Skin of body (tissue), 2 donors: ENCODE measurements around the gene NUP50. TPM values are rescaled to one million over a fixed set of nuclear protein-coding genes. Genes with fewer than 3 reads are reported as not detected.

Experiments used
- DNase-seq: peaks from one replicate; lab custom pipeline; 2025; lab: John Stamatoyannopoulos, UW
- total RNA-seq: library from RNA; depleted of rRNA; stranded (reverse); fragments of >200 nt; gene quantifications from one replicate; pipeline ENCODE4 v1.2.3, GENCODE V29; 2014

NUP50 gene, protein sequence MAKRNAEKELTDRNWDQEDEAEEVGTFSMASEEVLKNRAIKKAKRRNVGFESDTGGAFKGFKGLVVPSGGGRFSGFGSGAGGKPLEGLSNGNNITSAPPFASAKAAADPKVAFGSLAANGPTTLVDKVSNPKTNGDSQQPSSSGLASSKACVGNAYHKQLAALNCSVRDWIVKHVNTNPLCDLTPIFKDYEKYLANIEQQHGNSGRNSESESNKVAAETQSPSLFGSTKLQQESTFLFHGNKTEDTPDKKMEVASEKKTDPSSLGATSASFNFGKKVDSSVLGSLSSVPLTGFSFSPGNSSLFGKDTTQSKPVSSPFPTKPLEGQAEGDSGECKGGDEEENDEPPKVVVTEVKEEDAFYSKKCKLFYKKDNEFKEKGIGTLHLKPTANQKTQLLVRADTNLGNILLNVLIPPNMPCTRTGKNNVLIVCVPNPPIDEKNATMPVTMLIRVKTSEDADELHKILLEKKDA
- total RNA-seq, result 45.0 TPM

DNA sequence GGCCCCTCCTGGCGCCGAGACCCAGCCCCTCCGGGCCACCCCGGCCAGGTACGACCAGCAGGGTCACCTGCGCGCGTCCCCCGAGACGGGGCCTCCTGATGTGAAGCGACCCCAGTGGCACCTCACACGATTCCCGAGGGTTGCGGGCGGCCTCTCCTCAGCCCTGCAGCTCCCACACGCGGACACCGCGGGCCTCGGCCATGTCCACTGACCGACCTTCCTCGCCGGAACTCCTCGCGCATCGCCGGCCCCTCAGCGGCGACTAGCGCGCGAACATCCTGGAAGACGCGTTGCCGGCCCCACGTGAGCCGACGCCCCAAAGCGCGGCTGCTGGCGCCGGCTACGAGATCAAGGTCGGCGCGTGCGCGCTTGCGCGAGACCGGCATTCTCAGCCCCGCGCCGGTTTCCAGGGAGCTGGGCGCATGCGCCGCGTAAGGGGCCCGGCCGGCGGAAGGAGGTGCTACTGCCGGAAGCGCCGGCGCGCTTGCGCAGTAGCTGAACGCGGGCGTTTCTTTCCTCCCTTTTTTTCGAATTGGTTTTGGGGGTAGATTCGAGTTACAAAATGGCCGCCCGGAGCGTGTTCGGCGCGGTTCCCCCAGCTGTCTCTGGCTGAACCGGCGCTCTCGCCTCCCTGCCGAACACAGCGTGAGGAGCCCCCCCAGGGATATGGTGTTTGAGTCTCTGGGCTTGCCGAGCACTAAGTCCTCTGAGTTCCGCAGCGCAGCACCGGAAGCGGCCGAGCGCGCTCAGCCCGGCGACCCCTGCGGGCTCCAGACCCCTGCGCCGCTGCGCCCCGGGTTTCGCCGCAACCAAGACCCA lies at the start of gene NUP50:
Gene NUP50 (plus strand): TSS at position 475 of the 819 bp plus-strand sequence. CDS start 4,253 bp downstream, outside the sequence.
- peak; percentile 96 for DNase-seq

DNA sequence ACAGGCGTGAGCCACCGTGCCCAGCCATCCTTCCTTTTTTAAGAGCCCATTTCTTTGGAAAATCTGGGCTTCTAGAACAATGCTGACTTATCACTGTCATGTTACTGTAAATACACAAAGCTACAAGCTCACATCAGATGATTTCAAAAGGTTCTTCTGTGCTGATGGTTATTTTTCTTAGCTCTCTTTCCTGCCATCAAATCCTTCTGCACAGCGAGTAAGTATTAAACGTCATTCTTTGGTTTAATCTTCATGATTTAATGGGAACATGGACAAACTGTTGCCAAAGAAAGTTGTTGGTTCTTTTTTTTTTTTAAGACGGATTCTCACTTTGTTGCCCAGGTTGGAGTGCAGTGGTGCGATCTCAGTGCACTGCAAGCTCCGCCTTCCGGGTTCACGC lies 43.3 kb upstream of the NUP50 start:
- DNase-seq, result no peak

DNA sequence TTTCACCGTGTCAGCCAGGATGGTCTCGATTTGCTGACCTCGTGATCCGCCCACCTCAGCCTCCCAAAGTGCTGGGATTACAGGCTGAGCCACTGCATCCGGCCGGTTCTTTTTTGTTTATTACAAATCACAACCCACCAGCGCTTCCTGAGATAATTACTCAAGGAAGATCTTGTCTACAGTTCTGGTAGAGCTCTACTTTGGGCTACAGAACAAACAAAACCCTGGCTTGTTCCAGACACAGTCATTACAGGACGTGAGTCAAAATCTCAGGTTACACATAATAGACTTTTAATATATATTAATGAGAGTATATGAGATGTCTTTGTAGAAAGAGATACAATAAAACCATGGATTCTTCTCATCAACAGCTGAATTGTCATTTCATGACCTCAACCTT lies 42.8 kb upstream of the NUP50 start:
- DNase-seq, result no peak

DNA sequence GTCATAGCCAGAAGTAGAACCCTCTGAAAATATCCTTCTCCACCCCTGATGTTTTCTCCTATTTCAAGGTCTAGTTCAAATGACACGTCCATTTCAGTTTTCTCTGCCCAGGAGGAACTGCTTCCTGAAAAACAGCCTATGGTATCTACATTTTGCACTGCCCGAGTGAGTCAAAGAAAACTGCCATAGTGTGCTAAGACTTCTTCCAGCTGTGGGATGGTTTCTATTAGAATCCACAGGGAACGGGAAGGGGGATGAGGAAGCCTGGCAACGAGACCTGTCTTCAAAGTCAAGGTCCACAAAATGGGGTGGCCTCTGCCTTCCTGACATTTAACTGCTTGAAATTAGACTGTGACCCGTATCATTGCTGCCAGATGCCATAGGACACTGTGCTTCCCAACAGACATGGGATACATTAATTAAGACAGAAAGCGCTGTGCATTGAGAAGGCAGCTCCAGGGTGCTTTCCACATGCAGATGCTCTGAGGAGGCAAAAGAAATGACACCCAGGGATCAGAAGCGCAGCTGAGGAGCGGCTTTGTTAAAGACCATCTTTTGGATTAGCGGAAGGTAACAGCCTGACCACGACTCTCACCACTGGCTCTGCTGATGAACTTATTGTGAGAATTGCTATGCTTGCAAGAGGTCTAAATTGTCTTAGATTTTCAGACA lies 39.4 kb upstream of the NUP50 start:
- DNase-seq, result no peak

DNA sequence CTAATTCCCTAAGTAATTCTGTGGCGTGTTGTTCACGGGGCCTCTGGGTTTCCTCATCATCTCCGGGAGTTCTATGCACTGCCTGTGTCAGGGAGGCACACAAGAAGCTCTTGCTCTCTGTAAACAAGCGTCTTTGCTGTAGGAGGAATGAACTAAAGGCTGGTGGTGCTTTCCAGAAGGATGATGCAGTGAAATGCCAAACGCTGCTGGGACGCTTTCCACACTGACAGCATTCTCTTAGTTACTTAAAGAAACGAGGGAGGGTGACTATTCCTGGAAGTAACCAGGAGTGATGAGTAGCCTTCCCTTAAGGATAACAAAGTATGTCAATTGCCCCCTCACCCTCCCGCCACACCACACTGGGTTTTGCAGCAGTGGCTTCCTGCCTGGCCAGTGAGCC lies 38.5 kb upstream of the NUP50 start:
- DNase-seq, result peak; percentile 35

DNA sequence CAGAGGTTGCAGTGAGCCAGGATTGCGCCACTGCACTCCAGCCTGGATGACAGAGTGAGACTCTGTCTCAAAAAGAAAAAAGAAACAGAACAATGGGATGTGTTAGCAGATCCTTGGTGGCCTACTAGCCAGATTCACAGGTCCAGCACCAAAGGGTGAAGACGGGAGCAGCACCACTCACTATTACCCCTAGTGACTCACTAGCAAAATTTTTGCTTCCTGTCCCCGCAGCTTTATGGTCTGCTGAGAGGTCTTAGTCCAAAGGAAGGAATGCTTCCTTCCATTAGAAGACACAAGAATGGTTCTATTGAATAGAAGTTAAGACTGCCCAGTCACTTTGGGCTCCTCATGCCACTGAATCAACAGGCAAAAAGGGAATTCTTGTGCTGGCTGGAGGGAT lies 35.9 kb upstream of the NUP50 start:
- no peak for DNase-seq

DNA sequence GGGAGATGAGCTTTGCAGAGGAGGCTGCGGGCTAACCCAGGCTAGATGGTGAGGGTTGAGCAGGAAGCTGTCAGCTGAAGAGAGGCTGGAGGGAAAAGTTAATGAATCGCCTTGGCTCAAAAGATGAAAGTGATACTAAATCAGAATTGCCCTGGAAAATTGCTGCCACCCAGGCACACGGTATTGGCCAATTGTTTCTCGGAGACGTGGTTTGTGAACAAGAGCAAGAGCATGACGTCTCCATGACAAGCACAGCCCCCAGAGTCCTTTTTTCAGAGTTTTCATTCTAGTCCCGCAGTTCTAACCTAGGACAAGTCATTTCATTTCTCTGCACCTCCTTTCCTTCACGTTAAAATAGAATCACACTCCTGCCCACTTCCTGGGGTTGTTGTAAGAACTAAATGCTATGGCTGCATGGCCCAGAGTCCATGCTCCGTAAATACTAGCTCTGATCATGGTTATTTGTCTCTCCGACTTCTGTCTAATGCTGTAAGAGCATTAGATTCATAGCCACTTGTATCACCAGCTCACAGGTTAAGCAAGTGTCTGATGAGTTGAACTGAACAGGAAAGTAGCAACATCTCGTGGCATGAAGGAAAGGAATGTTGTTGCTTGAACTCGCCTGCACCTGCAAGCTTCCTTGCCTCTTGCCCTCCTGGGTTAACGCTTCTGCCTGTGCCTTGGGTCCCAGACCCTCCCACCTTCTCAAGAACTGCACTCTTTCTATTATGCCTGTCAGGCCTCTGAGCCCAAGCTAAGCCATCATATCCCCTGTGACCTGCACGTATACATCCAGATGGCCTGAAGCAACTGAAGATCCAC lies 33.8 kb upstream of the NUP50 start:
- DNase-seq, result no peak

DNA sequence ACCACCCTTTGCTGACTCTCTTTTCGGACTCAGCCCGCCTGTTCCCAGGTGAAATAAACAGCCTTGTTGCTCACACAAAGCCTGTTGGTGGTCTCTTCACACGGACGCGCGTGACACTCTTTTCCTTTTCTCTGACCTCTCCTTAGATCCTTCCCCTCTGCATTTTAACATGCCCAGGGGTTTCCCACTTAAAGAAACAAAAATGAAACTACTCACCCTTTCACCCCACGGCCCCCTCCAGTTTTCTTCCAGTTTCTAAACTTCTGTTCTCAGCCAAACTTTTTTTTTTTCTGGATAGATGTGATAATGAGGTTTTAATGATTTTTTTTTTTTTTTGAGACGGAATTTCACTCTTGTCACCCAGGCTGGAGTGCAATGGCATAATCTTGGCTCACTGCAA lies 32.8 kb upstream of the NUP50 start:
- DNase-seq, result no peak

DNA sequence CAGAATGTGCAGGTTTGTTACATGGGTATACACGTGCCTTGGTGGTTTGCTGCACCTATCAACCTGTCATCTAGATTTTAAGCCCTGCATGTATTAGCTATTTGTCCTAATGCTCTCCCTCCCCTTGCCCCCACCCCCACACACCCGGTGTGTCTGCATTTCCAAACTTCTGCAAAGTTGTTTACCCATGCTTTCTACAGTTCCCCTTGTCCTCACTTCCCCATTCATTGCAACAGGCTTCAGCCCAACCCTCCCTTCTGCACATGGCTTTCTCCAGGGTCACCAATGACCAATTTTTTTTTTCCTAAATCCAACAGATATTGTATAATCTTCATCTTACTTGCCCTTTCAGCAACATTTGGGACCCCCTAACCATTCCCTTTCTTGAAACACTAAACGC lies 32.0 kb upstream of the NUP50 start:
- no peak for DNase-seq

DNA sequence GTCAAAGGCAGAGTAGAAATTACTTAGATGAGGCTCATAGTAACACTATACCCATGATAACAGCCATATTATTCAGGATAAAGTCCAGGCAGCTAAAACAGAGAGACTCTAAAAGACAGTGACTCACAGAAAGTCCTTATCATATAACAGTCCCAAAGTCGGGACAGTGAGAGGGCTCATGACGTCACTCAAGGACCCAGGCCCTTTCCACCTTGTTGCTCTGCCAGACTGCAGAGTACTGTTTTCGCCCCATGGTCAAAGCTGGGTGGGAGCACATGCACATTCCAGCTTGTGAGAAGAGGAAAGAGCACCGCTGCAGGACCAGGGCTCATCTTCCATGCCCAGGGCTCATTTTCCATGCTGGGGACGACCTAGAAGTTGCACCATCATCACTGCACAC lies 29.4 kb upstream of the NUP50 start:
- no peak for DNase-seq

DNA sequence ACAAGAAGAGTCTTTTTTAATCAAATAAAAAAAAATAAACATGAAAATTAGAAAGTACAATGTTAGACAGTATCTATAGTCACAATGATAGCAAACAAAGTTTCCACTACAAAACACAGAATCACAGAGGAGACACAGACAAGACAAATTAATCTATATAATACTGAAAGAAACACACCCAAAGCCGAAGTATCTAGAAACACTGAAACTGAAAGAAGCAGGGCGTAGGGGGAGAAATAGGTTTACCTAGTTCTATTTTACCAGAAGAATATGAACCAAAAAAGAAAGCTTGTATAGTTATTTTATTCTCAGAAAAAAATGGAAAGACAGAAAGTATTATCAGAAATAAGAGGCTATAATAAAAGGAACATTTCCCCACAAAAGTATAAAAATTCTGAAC lies 27.1 kb upstream of the NUP50 start:
- no peak for DNase-seq

DNA sequence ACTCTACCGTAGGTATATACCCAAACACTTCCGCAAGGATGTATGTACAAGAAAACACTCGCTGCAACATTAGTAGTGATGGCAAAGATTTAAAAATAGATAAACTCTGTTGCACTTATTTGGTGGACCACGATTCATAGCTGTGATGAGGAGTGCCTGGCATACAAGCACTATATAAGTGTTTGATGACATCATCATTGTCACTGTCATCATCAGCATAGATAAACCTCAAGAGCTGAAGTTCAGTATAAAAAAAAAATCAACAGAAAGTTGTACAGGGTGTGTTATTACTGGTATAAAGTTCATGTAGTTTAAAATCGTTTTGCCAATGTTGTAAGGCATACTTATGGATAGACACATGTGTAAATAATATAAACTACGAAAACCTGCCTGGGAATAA lies 24.0 kb upstream of the NUP50 start:
- DNase-seq, result no peak

DNA sequence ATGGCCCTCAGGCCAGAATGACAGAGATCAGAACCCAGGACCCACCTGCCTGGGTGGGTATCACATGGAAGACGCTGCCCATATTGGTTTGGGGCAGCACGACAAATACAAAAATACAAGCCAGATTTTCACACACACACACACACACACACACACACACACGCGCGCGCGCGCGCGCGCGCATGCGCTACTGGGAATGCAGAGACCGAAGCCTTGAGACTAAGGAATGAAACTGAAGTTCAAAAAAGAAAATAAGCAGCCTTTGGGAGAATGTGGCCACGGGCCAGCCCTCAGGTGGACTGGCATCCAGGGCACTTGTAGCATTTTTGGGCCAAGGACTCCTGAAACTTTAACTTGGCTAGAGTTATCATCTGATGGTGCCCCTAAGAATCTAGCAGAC lies 21.3 kb upstream of the NUP50 start:
- no peak for DNase-seq

DNA sequence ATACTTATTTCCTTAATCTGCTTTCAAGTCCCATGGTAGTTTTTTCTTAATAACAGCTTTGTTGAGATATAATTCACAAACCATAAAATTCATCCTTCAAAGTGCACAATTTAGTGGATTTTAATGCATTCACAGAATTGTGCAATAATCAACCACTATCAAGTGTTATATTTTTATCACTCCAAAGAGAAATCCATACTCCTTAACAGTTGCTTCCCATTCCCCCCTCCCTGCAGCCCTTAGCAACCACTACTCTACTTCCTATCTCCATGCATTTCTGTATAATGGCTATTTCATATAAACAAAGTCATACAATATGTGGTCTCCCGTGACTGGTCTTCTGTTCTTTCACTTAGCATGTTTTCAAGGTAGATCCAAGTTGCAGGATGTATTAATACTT lies 18.8 kb upstream of the NUP50 start:
- no peak for DNase-seq

DNA sequence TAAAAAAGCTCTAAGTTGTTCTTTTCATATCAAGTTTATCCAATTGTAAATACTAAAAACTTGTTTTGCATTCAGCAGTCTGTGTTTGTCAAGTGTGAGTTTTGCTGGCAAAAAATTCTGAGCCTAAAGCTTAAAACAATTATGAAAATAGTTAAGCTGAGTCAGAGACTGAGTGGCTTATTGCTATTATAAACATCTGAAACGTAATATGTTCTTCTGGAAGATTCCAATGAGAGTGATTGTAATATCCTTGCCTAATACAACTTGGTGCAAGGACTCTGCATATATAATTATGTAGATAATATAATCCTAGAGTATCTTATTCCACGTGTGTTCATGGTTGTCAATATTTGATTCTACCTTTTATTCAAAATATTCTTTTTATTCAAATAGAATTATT lies 14.1 kb upstream of the NUP50 start:
- DNase-seq, result peak; percentile 18

DNA sequence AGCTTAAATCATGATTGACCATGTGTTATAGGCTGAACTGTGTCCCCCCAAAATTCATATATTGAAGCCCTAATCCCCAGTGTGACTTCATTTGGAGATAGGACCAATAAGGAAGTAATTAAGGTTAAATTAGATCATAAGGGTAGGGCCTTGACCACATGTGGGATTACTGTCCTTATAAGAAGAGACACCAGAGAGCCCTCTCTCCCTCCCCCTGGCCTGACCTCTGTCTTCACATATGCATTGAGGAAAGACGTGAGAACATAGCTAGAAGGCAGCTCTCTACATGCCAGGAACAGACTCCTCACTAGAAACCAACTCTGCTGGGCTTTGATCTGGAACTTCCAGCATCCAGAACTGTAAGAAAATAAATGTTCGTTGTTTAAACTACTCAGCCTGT lies 13.6 kb upstream of the NUP50 start:
- no peak for DNase-seq

DNA sequence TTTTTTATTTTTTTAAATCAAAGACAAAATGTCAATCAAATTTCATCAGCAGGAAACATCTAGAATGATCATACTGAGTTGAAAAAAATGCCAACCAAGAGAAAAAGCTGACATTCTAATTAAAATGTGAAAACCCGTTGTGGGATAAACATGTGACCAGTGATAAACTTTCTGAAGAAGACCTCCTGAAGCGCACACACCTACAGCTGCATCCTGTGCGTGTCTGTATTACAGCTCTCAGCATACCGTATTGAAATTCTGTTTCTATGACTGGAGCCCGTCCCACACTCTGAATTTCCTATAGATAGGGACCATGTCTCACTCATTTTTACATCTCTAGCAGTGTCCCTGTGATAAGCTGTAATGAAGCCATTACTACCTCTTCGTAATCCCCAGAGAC lies 12.2 kb upstream of the NUP50 start:
- DNase-seq, result no peak

DNA sequence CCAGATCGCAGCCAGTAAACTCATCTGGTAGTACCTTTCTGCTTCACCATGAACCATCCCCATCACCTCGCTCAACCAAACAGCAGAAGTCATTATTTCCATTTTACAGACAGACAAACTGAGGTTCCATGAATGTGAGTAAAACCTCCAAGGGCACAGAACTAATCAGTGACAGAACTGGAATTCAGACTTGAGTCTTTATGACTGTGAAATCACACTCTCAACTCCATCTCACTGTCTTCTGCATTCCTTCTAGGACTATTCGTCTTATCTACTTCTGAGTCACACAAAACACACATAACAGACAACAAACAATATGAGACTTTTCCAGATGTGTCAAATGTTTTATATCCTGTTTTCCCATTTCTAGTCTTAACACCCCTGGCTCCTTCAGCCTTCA lies 9.3 kb upstream of the NUP50 start:
- no peak for DNase-seq

DNA sequence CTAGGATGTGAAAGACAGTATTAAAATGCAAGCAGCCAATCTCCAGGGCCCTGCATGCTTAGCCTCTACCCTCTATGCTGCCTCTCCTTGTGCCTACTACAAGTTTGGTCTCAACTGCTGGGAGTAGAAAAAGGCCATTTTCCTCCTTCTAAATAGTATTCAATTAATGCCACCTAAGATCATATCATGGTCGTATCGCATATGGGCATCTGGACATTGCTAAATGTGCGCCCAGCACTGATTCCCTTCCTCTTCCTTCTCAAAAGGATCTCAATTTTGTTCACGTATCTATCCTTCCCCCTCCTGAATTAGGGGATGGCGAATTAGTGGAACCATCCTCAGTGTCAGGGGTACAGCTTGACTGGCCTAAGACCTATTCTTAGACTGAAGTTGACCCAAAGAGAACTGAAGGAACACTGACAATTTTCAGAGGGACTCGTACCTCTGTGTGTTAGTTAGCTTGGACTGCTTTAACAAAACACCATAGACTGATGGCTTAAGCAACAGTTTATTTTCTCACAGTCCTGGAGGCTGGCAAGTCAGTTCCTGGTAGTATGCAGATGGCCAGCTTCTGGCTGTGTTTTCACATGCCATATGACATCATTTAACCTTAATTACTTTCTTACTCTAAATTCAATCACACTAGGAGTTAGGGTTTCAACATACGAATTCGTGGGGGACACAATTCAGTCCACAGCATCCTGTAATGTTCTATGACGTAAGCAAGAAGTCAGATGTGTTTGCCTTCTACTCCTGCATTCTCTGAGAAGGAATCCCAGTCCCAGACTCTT lies 8.5 kb upstream of the NUP50 start:
- no peak for DNase-seq

DNA sequence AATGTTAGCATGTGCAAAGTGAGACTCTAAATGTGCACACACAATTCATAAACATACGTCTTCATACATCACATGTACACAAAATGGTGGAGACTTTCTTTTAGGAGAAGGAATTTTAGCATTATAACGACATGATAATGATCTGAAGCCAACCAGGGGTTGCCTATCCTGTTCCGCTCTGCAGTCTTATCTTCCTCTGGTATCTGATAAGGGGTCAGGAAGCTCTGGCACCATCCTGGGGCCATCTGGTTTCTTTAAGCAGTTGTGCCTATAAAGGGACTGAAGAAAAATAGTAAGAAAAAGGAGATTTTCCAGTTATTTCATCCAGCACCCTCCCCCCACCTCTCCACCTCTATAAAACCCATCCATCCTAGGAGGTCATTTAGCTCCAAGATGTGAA lies 5.8 kb upstream of the NUP50 start:
- DNase-seq, result no peak
